Endothelial cell of umbilical vein (primary cell): ENCODE results near the gene NFILZ.

Source experiments
- EZH2 ChIP-seq: IDR thresholded peaks from 2 replicates; pipeline ENCODE4 v1.6.1; 2012; ENCODE audit warnings: borderline replicate concordance, low read depth, mild to moderate bottlenecking, moderate library complexity, low read length, inconsistent platforms; ENCODE audit not compliant: severe bottlenecking
- JUN ChIP-seq: IDR thresholded peaks from 2 replicates; pipeline ENCODE4 v1.6.1; 2011; ENCODE audit warnings: borderline replicate concordance, low read depth; ENCODE audit not compliant: insufficient read length, insufficient read depth
- MAX ChIP-seq: IDR thresholded peaks from 2 replicates; pipeline ENCODE4 v1.6.1; 2011; ENCODE audit not compliant: insufficient read depth, insufficient read length
- MYC ChIP-seq: IDR thresholded peaks from one replicate; pipeline ENCODE4 v1.6.1; 2011; ENCODE audit warnings: mild to moderate bottlenecking, low read depth, low read length
- POLR2A ChIP-seq: IDR thresholded peaks from 2 replicates; pipeline ENCODE4 v1.6.1; 2012; ENCODE audit warnings: low read depth, mild to moderate bottlenecking, control low read depth, low read length
- TF ChIP-seq, protein P1 (sequence below), 2 donors: IDR thresholded peaks; 1 replicate in 1 of 2; 2 replicates in 1 of 2; pipeline ENCODE4 v1.5.1; 2011; ENCODE audit warnings: low read length in 2 of 2, mild to moderate bottlenecking in 2 of 2, moderate library complexity in 2 of 2, control low read depth in 1 of 2, inconsistent platforms in 1 of 2, low read depth in 1 of 2; ENCODE audit not compliant: insufficient read depth in 1 of 2; ENCODE audit errors: extremely low read depth in 1 of 2

- TF ChIP-seq, protein P1, sequence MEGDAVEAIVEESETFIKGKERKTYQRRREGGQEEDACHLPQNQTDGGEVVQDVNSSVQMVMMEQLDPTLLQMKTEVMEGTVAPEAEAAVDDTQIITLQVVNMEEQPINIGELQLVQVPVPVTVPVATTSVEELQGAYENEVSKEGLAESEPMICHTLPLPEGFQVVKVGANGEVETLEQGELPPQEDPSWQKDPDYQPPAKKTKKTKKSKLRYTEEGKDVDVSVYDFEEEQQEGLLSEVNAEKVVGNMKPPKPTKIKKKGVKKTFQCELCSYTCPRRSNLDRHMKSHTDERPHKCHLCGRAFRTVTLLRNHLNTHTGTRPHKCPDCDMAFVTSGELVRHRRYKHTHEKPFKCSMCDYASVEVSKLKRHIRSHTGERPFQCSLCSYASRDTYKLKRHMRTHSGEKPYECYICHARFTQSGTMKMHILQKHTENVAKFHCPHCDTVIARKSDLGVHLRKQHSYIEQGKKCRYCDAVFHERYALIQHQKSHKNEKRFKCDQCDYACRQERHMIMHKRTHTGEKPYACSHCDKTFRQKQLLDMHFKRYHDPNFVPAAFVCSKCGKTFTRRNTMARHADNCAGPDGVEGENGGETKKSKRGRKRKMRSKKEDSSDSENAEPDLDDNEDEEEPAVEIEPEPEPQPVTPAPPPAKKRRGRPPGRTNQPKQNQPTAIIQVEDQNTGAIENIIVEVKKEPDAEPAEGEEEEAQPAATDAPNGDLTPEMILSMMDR (IDR thresholded peaks at IDR 0.05; ENCODE audit: extremely low read depth in 1 of 2, insufficient read depth in 1 of 2, low read depth in 1 of 2, low read length in 2 of 2), result no peak
- TF ChIP-seq MAX, result no peak
- no peak for TF ChIP-seq JUN
- no peak for TF ChIP-seq POLR2A
- no peak for TF ChIP-seq MYC
- no peak for TF ChIP-seq EZH2
Observed at GRCh38 chr19:8666814-8667405, 36.5 kb downstream of the NFILZ start.
